ENCODE measurements around the gene ZFR2.

DNA sequence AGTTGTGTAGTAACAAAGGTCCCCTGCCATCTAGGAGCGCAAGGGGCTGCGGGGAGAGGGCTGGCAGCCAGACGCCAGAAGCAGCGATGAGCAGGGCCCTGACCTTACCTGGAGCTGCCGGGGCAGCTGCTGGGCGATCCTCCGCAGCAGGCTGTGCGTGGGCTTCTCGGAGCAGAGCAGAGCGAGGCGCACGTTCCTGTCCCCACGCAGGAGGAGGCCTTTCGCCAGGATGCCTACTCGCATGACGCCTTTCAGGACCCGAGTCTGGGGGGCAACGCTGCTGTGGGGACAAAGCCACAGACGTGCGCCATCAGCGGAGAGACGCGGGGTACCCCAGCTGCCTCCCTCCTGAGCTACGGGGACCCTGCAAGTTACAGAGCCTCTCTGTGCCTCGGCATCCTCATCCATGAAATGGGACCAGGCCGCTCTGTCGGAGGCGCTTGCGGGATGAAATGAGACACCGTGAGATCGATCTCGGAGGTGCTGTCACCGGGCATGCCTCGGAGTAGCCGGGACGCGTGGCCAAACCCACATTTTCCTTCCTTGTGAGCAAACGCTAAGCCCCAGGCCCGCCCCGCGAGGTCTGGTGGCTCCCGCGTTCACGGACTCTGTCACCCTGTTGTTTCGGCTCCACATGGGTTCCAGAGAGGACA is 52.1 kb downstream of the ZFR2 start:
- no peak for TF ChIP-seq EP300 (IDR thresholded peaks at IDR 0.05; ENCODE audit: low read depth)
- TF ChIP-seq, protein P1, sequence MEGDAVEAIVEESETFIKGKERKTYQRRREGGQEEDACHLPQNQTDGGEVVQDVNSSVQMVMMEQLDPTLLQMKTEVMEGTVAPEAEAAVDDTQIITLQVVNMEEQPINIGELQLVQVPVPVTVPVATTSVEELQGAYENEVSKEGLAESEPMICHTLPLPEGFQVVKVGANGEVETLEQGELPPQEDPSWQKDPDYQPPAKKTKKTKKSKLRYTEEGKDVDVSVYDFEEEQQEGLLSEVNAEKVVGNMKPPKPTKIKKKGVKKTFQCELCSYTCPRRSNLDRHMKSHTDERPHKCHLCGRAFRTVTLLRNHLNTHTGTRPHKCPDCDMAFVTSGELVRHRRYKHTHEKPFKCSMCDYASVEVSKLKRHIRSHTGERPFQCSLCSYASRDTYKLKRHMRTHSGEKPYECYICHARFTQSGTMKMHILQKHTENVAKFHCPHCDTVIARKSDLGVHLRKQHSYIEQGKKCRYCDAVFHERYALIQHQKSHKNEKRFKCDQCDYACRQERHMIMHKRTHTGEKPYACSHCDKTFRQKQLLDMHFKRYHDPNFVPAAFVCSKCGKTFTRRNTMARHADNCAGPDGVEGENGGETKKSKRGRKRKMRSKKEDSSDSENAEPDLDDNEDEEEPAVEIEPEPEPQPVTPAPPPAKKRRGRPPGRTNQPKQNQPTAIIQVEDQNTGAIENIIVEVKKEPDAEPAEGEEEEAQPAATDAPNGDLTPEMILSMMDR (IDR thresholded peaks at IDR 0.05), result no peak
- no peak for TF ChIP-seq POLR2A (IDR thresholded peaks at IDR 0.05)

Data from transverse colon (tissue), 3 donors.